Measurements from ENCODE around the gene CD44.

DNA sequence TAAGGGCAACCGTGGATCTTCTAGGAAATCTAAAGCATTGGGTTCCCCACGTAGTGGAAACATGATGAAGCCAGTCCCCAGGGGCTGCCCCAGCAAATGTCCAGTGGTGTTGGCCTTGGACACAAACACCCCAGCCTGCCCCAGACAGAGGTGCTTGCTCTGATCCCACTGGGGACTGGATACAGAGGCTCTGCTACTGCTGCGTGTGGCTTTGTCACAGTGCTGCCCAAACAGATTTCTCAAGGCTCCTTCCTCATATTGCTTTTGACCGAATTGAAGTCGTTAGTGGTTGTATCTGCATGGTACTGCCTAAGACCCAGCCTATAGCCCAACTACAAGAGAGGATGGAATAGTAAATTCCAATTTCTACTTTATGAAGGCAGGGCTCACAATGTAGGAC is 40.1 kb upstream of the CD44 start:
- no peak for TF ChIP-seq POLR2A (IDR thresholded peaks at IDR 0.05)
- no peak for TF ChIP-seq CTCF (IDR thresholded peaks at IDR 0.05)

Measured in right lobe of liver (tissue), 4 donors.